ENCODE data around the gene GPR37L1.

DNA sequence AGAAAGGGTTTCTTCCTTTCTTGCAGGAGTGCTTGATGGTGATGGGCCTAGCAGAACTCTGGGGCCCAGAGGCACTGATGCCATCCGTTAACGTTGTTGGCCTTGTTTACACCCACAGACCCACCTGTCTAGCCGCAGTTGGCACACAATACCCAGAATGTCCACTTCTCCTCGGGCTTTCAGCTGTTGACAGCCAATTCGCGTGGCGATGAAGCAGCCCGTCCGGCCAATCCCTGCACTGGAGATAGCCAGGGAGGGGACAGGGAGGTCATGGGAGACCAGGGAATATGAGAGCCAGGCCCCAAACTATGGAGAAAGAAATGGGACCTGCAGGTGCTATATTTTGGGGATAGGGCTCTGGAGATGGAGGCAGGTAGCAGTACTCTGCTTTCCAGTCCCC is 27.5 kb downstream of the GPR37L1 start:
- no peak for TF ChIP-seq ZNF121 (tag by site-specific recombination; IDR thresholded peaks at IDR 0.05)
- no peak for TF ChIP-seq ZNF423 (tag by site-specific recombination; IDR thresholded peaks at IDR 0.05)
- no peak for TF ChIP-seq ZNF561 (tag by site-specific recombination; IDR thresholded peaks at IDR 0.05; ENCODE audit: borderline replicate concordance)
- TF ChIP-seq, protein P1, sequence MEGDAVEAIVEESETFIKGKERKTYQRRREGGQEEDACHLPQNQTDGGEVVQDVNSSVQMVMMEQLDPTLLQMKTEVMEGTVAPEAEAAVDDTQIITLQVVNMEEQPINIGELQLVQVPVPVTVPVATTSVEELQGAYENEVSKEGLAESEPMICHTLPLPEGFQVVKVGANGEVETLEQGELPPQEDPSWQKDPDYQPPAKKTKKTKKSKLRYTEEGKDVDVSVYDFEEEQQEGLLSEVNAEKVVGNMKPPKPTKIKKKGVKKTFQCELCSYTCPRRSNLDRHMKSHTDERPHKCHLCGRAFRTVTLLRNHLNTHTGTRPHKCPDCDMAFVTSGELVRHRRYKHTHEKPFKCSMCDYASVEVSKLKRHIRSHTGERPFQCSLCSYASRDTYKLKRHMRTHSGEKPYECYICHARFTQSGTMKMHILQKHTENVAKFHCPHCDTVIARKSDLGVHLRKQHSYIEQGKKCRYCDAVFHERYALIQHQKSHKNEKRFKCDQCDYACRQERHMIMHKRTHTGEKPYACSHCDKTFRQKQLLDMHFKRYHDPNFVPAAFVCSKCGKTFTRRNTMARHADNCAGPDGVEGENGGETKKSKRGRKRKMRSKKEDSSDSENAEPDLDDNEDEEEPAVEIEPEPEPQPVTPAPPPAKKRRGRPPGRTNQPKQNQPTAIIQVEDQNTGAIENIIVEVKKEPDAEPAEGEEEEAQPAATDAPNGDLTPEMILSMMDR (tag by site-specific recombination; IDR thresholded peaks at IDR 0.05): no peak
- no peak for TF ChIP-seq ZNF274 (IDR thresholded peaks at IDR 0.05; ENCODE audit: low read length)
- TF ChIP-seq ZNF274 (tag by site-specific recombination; IDR thresholded peaks at IDR 0.05; ENCODE audit: borderline replicate concordance): no peak
- no peak for TF ChIP-seq KLF10 (tag by site-specific recombination; IDR thresholded peaks at IDR 0.05)
- no peak for TF ChIP-seq ZNF416 (tag by site-specific recombination; IDR thresholded peaks at IDR 0.05)
- no peak for TF ChIP-seq SALL2 (tag by site-specific recombination; IDR thresholded peaks at IDR 0.05; ENCODE audit: borderline replicate concordance)
- TF ChIP-seq ZNF10 (tag by site-specific recombination; IDR thresholded peaks at IDR 0.05): no peak
- TF ChIP-seq BCL11A (tag by site-specific recombination; IDR thresholded peaks at IDR 0.05; ENCODE audit: low read depth): no peak
- TF ChIP-seq HOXA7 (CRISPR knock-in tag; IDR thresholded peaks at IDR 0.05; ENCODE audit: borderline replicate concordance): no peak
- TF ChIP-seq SETDB1 (IDR thresholded peaks at IDR 0.05; ENCODE audit: insufficient read length, low read length): no peak
- TF ChIP-seq, protein P2, sequence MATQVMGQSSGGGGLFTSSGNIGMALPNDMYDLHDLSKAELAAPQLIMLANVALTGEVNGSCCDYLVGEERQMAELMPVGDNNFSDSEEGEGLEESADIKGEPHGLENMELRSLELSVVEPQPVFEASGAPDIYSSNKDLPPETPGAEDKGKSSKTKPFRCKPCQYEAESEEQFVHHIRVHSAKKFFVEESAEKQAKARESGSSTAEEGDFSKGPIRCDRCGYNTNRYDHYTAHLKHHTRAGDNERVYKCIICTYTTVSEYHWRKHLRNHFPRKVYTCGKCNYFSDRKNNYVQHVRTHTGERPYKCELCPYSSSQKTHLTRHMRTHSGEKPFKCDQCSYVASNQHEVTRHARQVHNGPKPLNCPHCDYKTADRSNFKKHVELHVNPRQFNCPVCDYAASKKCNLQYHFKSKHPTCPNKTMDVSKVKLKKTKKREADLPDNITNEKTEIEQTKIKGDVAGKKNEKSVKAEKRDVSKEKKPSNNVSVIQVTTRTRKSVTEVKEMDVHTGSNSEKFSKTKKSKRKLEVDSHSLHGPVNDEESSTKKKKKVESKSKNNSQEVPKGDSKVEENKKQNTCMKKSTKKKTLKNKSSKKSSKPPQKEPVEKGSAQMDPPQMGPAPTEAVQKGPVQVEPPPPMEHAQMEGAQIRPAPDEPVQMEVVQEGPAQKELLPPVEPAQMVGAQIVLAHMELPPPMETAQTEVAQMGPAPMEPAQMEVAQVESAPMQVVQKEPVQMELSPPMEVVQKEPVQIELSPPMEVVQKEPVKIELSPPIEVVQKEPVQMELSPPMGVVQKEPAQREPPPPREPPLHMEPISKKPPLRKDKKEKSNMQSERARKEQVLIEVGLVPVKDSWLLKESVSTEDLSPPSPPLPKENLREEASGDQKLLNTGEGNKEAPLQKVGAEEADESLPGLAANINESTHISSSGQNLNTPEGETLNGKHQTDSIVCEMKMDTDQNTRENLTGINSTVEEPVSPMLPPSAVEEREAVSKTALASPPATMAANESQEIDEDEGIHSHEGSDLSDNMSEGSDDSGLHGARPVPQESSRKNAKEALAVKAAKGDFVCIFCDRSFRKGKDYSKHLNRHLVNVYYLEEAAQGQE (tag by site-specific recombination; IDR thresholded peaks at IDR 0.05): no peak
- no peak for TF ChIP-seq SCRT2 (tag by site-specific recombination; IDR thresholded peaks at IDR 0.05)
